Mesenteric fat pad (tissue), 1 donor: ENCODE data around the gene USP6NL. TPM values are rescaled to one million over a fixed set of nuclear protein-coding genes. Genes with fewer than 3 reads are reported as not detected.

Experiments used
- DNase-seq: peaks from one replicate; pipeline ENCODE4 v3.0.0-alpha.2; 2020; ENCODE audit warnings: low spot score
- total RNA-seq: library from RNA; stranded (reverse); fragmentation: NEBNext Ultra II Directional; extraction: Animal tissue kit (Norgen Biotek cat#: 25700); gene quantifications from one replicate; pipeline ENCODE4 v1.2.1, GENCODE V29; 2021
- donor health status: DM: yes; HTN: yes; CAD: no.

Gene USP6NL
- total RNA-seq, 1 donor from 2014 or later: 18.6 TPM

- DNase-seq: no peak
Observed at GRCh38 chr10:11594589-11595394, 16.7 kb downstream of the USP6NL start.

GRCh38 chr10:11593612-11594011 lies 17.8 kb downstream of the USP6NL start:
- no peak for DNase-seq

- no peak for DNase-seq
Observed at GRCh38 chr10:11589738-11590137, 21.7 kb downstream of the USP6NL start.

- no peak for DNase-seq
Observed at GRCh38 chr10:11588873-11589574, 22.4 kb downstream of the USP6NL start.

GRCh38 chr10:11587722-11588259 lies 23.7 kb downstream of the USP6NL start:
- no peak for DNase-seq

GRCh38 chr10:11586170-11586569 lies 25.3 kb downstream of the USP6NL start:
- no peak for DNase-seq

- no peak for DNase-seq
Observed at GRCh38 chr10:11581213-11581612, 30.2 kb downstream of the USP6NL start.

- DNase-seq: no peak
Observed at GRCh38 chr10:11579885-11580284, 31.6 kb downstream of the USP6NL start.

- DNase-seq: no peak
Observed at GRCh38 chr10:11578802-11579255, 32.6 kb downstream of the USP6NL start.

- DNase-seq: no peak
Observed at GRCh38 chr10:11576092-11576809, 35.2 kb downstream of the USP6NL start.

GRCh38 chr10:11573497-11573896 lies 38.0 kb downstream of the USP6NL start:
- DNase-seq: no peak

GRCh38 chr10:11570751-11571150 lies 40.7 kb downstream of the USP6NL start:
- DNase-seq: no peak

- no peak for DNase-seq
Observed at GRCh38 chr10:11569471-11569870, 42.0 kb downstream of the USP6NL start.

- DNase-seq: no peak
Observed at GRCh38 chr10:11568578-11568977, 42.9 kb downstream of the USP6NL start.

- DNase-seq: no peak
Observed at GRCh38 chr10:11564741-11565140, 46.7 kb downstream of the USP6NL start.

- no peak for DNase-seq
Observed at GRCh38 chr10:11563936-11564335, 47.5 kb downstream of the USP6NL start.

GRCh38 chr10:11562888-11563287 lies 48.6 kb downstream of the USP6NL start:
- no peak for DNase-seq

GRCh38 chr10:11560076-11560709 lies 51.3 kb downstream of the USP6NL start:
- no peak for DNase-seq

GRCh38 chr10:11557967-11558366 lies 53.5 kb downstream of the USP6NL start:
- no peak for DNase-seq

GRCh38 chr10:11557513-11557912 lies 53.9 kb downstream of the USP6NL start:
- no peak for DNase-seq

GRCh38 chr10:11555556-11555955 lies 55.9 kb downstream of the USP6NL start:
- no peak for DNase-seq
